Parathyroid adenoma (tissue), 2 donors: ENCODE results near the gene FTSJ3.
"Not testable (repeated sequence)": the region's sequence is repeated elsewhere in the genome, so short reads cannot be mapped to it uniquely, and the experiment has no call there.

Experiments
- H2AFZ ChIP-seq: fragments of 300-600 bp; sonication (generic); one replicate; pipeline ENCODE4 v1.7.0; 2017; ENCODE audit warnings: antibody characterized with exemption, mild to moderate bottlenecking
- H3K27ac ChIP-seq: fragments of 300-600 bp; sonication (generic); one replicate; pipeline ENCODE4 v1.7.0; 2017
- H3K27me3 ChIP-seq: fragments of 300-600 bp; sonication (generic); one replicate; pipeline ENCODE4 v1.7.0; 2017; ENCODE audit warnings: low read length; ENCODE audit not compliant: control insufficient read depth, insufficient read depth
- H3K36me3 ChIP-seq: fragments of 300-600 bp; sonication (generic); one replicate; pipeline ENCODE4 v1.7.0; 2017; ENCODE audit warnings: low read length; ENCODE audit not compliant: control insufficient read depth, insufficient read depth
- H3K4me1 ChIP-seq: fragments of 300-600 bp; sonication (generic); one replicate; pipeline ENCODE4 v1.7.0; 2017; ENCODE audit warnings: control low read depth
- H3K4me2 ChIP-seq: fragments of 300-600 bp; sonication (generic); one replicate; pipeline ENCODE4 v1.7.0; 2017; ENCODE audit warnings: low read length
- H3K4me3 ChIP-seq: fragments of 300-600 bp; sonication (generic); one replicate; pipeline ENCODE4 v1.7.0; 2017; ENCODE audit warnings: low read depth, low read length
- H3K79me2 ChIP-seq: fragments of 300-600 bp; sonication (generic); one replicate; pipeline ENCODE4 v1.7.0; 2017; ENCODE audit warnings: control low read depth
- H3K9ac ChIP-seq: fragments of 300-600 bp; sonication (generic); one replicate; pipeline ENCODE4 v1.7.0; 2017; ENCODE audit warnings: mild to moderate bottlenecking
- H3K9me3 ChIP-seq: fragments of 300-600 bp; sonication (generic); one replicate; pipeline ENCODE4 v1.7.0; 2017; ENCODE audit warnings: low read length; ENCODE audit not compliant: control insufficient read depth
- CTCF ChIP-seq: fragments of 300-600 bp; sonication (generic); IDR thresholded peaks from one replicate; pipeline ENCODE4 v1.7.0; 2017; ENCODE audit warnings: antibody characterized with exemption, mild to moderate bottlenecking
- donor health status: primary hyperparathyroidism.

The FTSJ3 gene

GRCh38 chr17:63843910-63844677 lies 16.6 kb upstream of the FTSJ3 start:
- H3K27me3 ChIP-seq: no peaks in the 10 kb centered on the region
- H3K4me1 ChIP-seq: peaks cover 24% of the 10 kb centered on the region
- H3K36me3 ChIP-seq: no peaks in the 10 kb centered on the region
- H3K9me3 ChIP-seq: no peaks in the 10 kb centered on the region
- H3K79me2 ChIP-seq: peaks cover 23% of the 10 kb centered on the region
- H2AFZ ChIP-seq: peak overlapping the region; percentile 95
- peak overlapping the region; percentile 56 for H3K4me3 ChIP-seq
- H3K27ac ChIP-seq: peak overlapping the region; percentile 88
- H3K4me2 ChIP-seq: peak overlapping the region; percentile 66
- H3K9ac ChIP-seq: no peak overlapping the region
- no peak for TF ChIP-seq CTCF

GRCh38 chr17:63843387-63843888 lies 16.0 kb upstream of the FTSJ3 start:
- peak overlapping the region; percentile 88 for H3K27ac ChIP-seq
- H3K4me2 ChIP-seq: peak overlapping the region; percentile 66
- peaks cover 27% of the 10 kb centered on the region for H3K79me2 ChIP-seq
- H3K9me3 ChIP-seq, H3K36me3 ChIP-seq, H3K9ac ChIP-seq, H3K27me3 ChIP-seq: not testable (repeated sequence)
- peak overlapping the region; percentile 95 for H2AFZ ChIP-seq
- peak overlapping the region; percentile 56 for H3K4me3 ChIP-seq
- peaks cover 25% of the 10 kb centered on the region for H3K4me1 ChIP-seq

- no peak within 1 kb of the TSS for H3K9ac ChIP-seq
- peak within 1 kb of the TSS; percentile 72 for H3K4me3 ChIP-seq
- peak within 1 kb of the TSS; percentile 95 for H2AFZ ChIP-seq
- H3K27ac ChIP-seq: peak within 1 kb of the TSS; percentile 88
- peak within 1 kb of the TSS; percentile 82 for H3K4me2 ChIP-seq
- TF ChIP-seq CTCF: no peak
- no peaks in the 10 kb centered on the region for H3K36me3 ChIP-seq
- H3K79me2 ChIP-seq: peaks cover 32% of the 10 kb centered on the region
- no peaks in the 10 kb centered on the region for H3K27me3 ChIP-seq
- H3K9me3 ChIP-seq: no peaks in the 10 kb centered on the region
- H3K4me1 ChIP-seq: peaks cover 25% of the 10 kb centered on the region
Observed at GRCh38 chr17:63842540-63843386, 15.3 kb upstream of the FTSJ3 start, which contains the start of gene SMARCD2. TSS of gene SMARCD2 (minus strand) at chr17:63842685. CDS start at chr17:63842674, 11 bp downstream.

- no peaks in the 10 kb centered on the region for H3K9me3 ChIP-seq
- H3K4me2 ChIP-seq: peak overlapping the region; percentile 82
- no peaks in the 10 kb centered on the region for H3K27me3 ChIP-seq
- no peak overlapping the region for H3K9ac ChIP-seq
- no peak for TF ChIP-seq CTCF
- H3K36me3 ChIP-seq: no peaks in the 10 kb centered on the region
- H3K79me2 ChIP-seq: peaks cover 38% of the 10 kb centered on the region
- peak overlapping the region; percentile 72 for H3K4me3 ChIP-seq
- H3K4me1 ChIP-seq: peaks cover 25% of the 10 kb centered on the region
- peak overlapping the region; percentile 55 for H2AFZ ChIP-seq
- peak overlapping the region; percentile 81 for H3K27ac ChIP-seq
Observed at GRCh38 chr17:63842173-63842539, 14.7 kb upstream of the FTSJ3 start.
